Measurements from ENCODE around the gene PTPRM. TPM values are rescaled to one million over a fixed set of nuclear protein-coding genes. Genes with fewer than 3 reads are reported as not detected.

PTPRM gene
- total RNA-seq, 1 donor from 2014 or later: 13.9 TPM

DNA sequence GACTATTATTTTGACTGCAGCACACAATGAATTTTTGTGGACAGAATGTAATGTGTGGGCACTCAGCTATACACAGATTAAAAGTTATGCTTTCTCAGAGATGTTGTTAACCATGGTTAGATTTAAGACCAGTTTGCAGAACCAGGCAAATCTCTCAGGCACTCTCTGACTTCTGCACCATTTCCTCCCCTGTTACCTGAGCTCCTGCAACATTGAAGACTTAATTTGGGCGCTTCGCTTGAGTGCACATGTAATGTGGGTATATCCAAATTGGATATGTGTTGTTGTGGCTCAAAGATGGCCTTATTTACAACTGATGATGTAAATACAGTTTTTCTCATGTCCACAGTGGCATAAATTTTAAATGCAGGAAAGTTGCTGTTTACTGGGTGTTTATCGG lies 469.4 kb downstream of the PTPRM start:
- H3K36me3 ChIP-seq: no peaks in the 10 kb centered on the region

DNA sequence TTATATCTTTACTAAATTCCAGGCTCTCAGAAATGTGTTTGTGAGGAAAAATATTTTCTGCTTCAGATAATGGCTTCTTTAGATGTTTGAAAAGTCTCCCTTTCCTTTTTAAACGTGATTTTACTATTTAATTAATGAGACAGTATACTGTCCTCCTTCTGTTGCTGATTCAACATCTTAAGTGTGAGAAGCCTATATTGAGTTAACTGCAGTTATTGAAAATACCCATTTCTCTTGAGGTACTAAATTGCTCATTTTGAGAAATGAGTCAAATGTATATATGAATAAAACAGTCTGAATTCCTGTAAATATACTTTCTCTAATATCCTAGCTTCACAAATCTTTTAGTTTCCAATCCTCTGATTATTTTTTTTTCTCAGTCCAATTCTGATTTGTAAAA lies 470.2 kb downstream of the PTPRM start:
- no peak for DNase-seq (ENCODE audit: low spot score)
- H3K79me2 ChIP-seq (ENCODE audit: low read depth): no peaks in the 10 kb centered on the region
- no peak overlapping the region for H3K27ac Mint-ChIP-seq

More for the DNA sequence above, 469.4 kb downstream of the PTPRM start:
- no peak overlapping the region for H3K27ac Mint-ChIP-seq
- H4K20me1 ChIP-seq (ENCODE audit: low read depth): no peaks in the 10 kb centered on the region
- H3K4me1 Mint-ChIP-seq: peaks cover 12% of the 10 kb centered on the region
- no peaks in the 10 kb centered on the region for H3K27me3 ChIP-seq
- H3K4me3 Mint-ChIP-seq: no peak overlapping the region
- no peaks in the 10 kb centered on the region for H3K27me3 Mint-ChIP-seq (ENCODE audit: insufficient read depth, low read depth)
- no peak for DNase-seq (ENCODE audit: low spot score)
- peaks cover 3% of the 10 kb centered on the region for H3K9me3 Mint-ChIP-seq
- no peaks in the 10 kb centered on the region for H3K9me3 ChIP-seq (ENCODE audit: low read depth)
- no peak overlapping the region for H2AFZ ChIP-seq (replicated peaks)
- H3F3A ChIP-seq (ENCODE audit: low read depth): no peaks in the 10 kb centered on the region
- no peaks in the 10 kb centered on the region for H3K4me1 ChIP-seq
- H3K4me2 ChIP-seq: no peak overlapping the region
- no peak overlapping the region for H3K27ac ChIP-seq
- H3K9ac ChIP-seq: no peak overlapping the region
- peaks cover 7% of the 10 kb centered on the region for H3K36me3 Mint-ChIP-seq
- no peaks in the 10 kb centered on the region for H3K79me2 ChIP-seq (ENCODE audit: low read depth)
- H3K4me3 ChIP-seq: no peak overlapping the region
- TF ChIP-seq, protein P1, sequence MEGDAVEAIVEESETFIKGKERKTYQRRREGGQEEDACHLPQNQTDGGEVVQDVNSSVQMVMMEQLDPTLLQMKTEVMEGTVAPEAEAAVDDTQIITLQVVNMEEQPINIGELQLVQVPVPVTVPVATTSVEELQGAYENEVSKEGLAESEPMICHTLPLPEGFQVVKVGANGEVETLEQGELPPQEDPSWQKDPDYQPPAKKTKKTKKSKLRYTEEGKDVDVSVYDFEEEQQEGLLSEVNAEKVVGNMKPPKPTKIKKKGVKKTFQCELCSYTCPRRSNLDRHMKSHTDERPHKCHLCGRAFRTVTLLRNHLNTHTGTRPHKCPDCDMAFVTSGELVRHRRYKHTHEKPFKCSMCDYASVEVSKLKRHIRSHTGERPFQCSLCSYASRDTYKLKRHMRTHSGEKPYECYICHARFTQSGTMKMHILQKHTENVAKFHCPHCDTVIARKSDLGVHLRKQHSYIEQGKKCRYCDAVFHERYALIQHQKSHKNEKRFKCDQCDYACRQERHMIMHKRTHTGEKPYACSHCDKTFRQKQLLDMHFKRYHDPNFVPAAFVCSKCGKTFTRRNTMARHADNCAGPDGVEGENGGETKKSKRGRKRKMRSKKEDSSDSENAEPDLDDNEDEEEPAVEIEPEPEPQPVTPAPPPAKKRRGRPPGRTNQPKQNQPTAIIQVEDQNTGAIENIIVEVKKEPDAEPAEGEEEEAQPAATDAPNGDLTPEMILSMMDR (IDR thresholded peaks at IDR 0.05): no peak
- TF ChIP-seq EZH2phosphoT487 (IDR thresholded peaks at IDR 0.05) (no peak), EZH2 (IDR thresholded peaks at IDR 0.05) (no peak)

DNA sequence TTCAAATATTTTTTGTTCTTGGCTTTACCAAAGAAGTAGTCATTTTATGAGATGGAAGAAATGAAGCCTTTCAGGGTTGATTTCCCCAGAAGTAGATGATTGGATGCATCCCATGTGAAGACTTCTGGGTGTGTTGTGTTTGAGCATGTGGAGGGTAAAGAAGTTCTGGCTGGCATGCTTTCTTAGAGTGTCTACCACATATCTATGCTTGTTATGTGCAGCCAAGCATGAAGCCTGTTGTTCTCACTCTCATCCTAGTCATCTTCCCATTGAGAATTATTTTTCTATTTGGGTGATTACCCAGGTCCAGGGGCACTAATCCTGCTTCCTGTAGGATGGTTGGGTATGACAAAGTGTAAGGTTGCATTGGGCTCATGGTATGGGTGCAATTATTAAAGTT lies 472.9 kb downstream of the PTPRM start:
- Histone ChIP-seq H3K27ac (no peak overlapping the region), H2AFZ (replicated peaks) (no peak overlapping the region), H3K9ac (no peak overlapping the region), H3F3A (ENCODE audit: low read depth) (no peaks in the 10 kb centered on the region), H3K4me2 (no peak overlapping the region), H3K36me3 (no peaks in the 10 kb centered on the region), H4K20me1 (ENCODE audit: low read depth) (no peaks in the 10 kb centered on the region), H3K79me2 (ENCODE audit: low read depth) (no peaks in the 10 kb centered on the region), H3K4me1 (no peaks in the 10 kb centered on the region), H3K9me3 (ENCODE audit: low read depth) (no peaks in the 10 kb centered on the region), H3K4me3 (no peak overlapping the region), H3K27me3 (no peaks in the 10 kb centered on the region)
- Mint-ChIP-seq H3K27me3 (ENCODE audit: insufficient read depth, low read depth) (no peaks in the 10 kb centered on the region), H3K27ac (no peak overlapping the region), H3K9me3 (no peaks in the 10 kb centered on the region), H3K4me1 (peaks cover 22% of the 10 kb centered on the region), H3K4me3 (no peak overlapping the region), H3K36me3 (peaks cover 1% of the 10 kb centered on the region)
- DNase-seq (ENCODE audit: low spot score): no peak
- TF ChIP-seq EZH2 (IDR thresholded peaks at IDR 0.05): no peak

More for the DNA sequence above, 470.2 kb downstream of the PTPRM start:
- H3K4me3 ChIP-seq: no peak overlapping the region
- Mint-ChIP-seq H3K4me3 (no peak overlapping the region), H3K36me3 (peaks cover 7% of the 10 kb centered on the region), H3K9me3 (peaks cover 3% of the 10 kb centered on the region), H3K27me3 (ENCODE audit: insufficient read depth, low read depth) (no peaks in the 10 kb centered on the region), H3K4me1 (peaks cover 13% of the 10 kb centered on the region)
- no peak overlapping the region for H3K4me2 ChIP-seq
- H3K9ac ChIP-seq: no peak overlapping the region
- no peaks in the 10 kb centered on the region for H3K4me1 ChIP-seq
- H3F3A ChIP-seq (ENCODE audit: low read depth): no peaks in the 10 kb centered on the region
- no peak overlapping the region for H2AFZ ChIP-seq (replicated peaks)
- H3K27ac ChIP-seq: no peak overlapping the region
- no peaks in the 10 kb centered on the region for H3K27me3 ChIP-seq
- no peaks in the 10 kb centered on the region for H3K36me3 ChIP-seq
- TF ChIP-seq, protein P1 (IDR thresholded peaks at IDR 0.05): no peak
- TF ChIP-seq EZH2 (IDR thresholded peaks at IDR 0.05) (no peak), EZH2phosphoT487 (IDR thresholded peaks at IDR 0.05) (no peak)
- H4K20me1 ChIP-seq (ENCODE audit: low read depth): no peaks in the 10 kb centered on the region
- no peaks in the 10 kb centered on the region for H3K9me3 ChIP-seq (ENCODE audit: low read depth)

DNA sequence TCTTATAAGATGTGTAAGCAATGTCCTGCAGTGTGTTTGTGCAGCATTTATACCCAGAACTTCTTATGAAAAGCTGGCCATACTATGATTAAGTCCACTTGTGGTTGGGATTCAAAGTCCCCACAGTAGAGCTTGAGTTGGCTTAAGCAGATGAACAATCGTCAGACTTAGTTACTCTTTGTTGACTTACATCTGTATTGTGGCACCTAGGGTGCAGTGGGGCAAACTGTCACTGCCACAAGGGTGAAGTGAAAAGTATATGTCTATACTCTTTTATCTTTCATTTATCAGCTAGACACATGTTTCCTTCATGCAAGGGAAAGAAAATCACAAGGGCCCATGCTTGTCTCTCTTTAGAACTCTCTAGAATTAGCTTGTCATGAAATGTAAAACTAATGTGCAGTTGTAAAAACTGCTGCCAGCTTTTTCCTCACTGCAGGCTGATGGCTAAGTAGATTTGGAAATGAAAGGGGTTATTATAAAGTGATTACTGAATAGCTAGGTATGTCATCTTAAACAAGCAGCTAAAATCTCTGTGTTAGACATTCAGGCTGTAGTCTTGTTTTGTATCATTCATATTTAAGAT lies 474.5 kb downstream of the PTPRM start:
- Histone ChIP-seq H3K4me2 (no peak overlapping the region), H4K20me1 (ENCODE audit: low read depth) (no peaks in the 10 kb centered on the region), H3K4me1 (no peaks in the 10 kb centered on the region), H3F3A (ENCODE audit: low read depth) (no peaks in the 10 kb centered on the region), H3K36me3 (no peaks in the 10 kb centered on the region), H2AFZ (replicated peaks) (no peak overlapping the region), H3K79me2 (ENCODE audit: low read depth) (no peaks in the 10 kb centered on the region), H3K9me3 (ENCODE audit: low read depth) (no peaks in the 10 kb centered on the region), H3K27me3 (no peaks in the 10 kb centered on the region), H3K9ac (no peak overlapping the region), H3K4me3 (no peak overlapping the region), H3K27ac (no peak overlapping the region)
- TF ChIP-seq, protein P1 (IDR thresholded peaks at IDR 0.05): no peak
- TF ChIP-seq EZH2 (IDR thresholded peaks at IDR 0.05): no peak
- no peak for TF ChIP-seq EZH2phosphoT487 (IDR thresholded peaks at IDR 0.05)
- Mint-ChIP-seq H3K4me3 (no peak overlapping the region), H3K36me3 (no peaks in the 10 kb centered on the region), H3K4me1 (peaks cover 22% of the 10 kb centered on the region), H3K9me3 (no peaks in the 10 kb centered on the region), H3K27me3 (ENCODE audit: insufficient read depth, low read depth) (no peaks in the 10 kb centered on the region), H3K27ac (no peak overlapping the region)
- DNase-seq (ENCODE audit: low spot score): no peak

All from neural progenitor cell (in vitro differentiated cells).